Spleen (tissue), 11 donors: ENCODE results near the gene NSF. TPM values are rescaled to one million over a fixed set of nuclear protein-coding genes. Genes with fewer than 3 reads are reported as not detected.

Experiments used
- DNase-seq: peaks from one replicate; pipeline ENCODE4 v3.0.0-alpha.2; 2020
- H3K27ac ChIP-seq, 8 donors: fragments of 200-600 bp; sonication (generic) in 7 of 8; 1 replicate in 4 of 8; 2 replicates in 4 of 8; pipeline versions ENCODE4 v1.5.0 to v1.8.0; 2016 to 2021; ENCODE audit warnings: inconsistent platforms in 4 of 8, mild to moderate bottlenecking in 4 of 8, moderate library complexity in 1 of 8
- H3K27me3 ChIP-seq, 7 donors: fragments of 200-600 bp; sonication (generic) in 6 of 7; replicated peaks in 1 of 7; 1 replicate in 4 of 7; 2 replicates in 3 of 7; pipeline versions ENCODE4 v1.5.0 to v1.8.0; 2016 to 2021; ENCODE audit warnings: inconsistent platforms in 3 of 7, mild to moderate bottlenecking in 1 of 7
- H3K36me3 ChIP-seq, 6 donors: fragments of 200-600 bp; sonication (generic) in 5 of 6; 1 replicate in 4 of 6; 2 replicates in 2 of 6; pipeline versions ENCODE4 v1.5.0 to v1.8.0; 2016 to 2021; ENCODE audit warnings: inconsistent platforms in 2 of 6
- H3K4me1 ChIP-seq, 6 donors: fragments of 200-600 bp; sonication (generic) in 5 of 6; 1 replicate in 3 of 6; 2 replicates in 3 of 6; pipeline versions ENCODE4 v1.5.0 to v1.8.0; 2016 to 2021; ENCODE audit warnings: inconsistent platforms in 3 of 6
- H3K4me3 ChIP-seq, 8 donors: fragments of 200-600 bp; sonication (generic) in 7 of 8; 1 replicate in 4 of 8; 2 replicates in 4 of 8; pipeline versions ENCODE4 v1.5.0 to v1.8.0; 2016 to 2021; ENCODE audit warnings: inconsistent platforms in 4 of 8, mild to moderate bottlenecking in 4 of 8, moderate library complexity in 2 of 8
- H3K9me3 ChIP-seq, 8 donors: fragments of 200-600 bp; sonication (generic) in 7 of 8; 1 replicate in 4 of 8; 2 replicates in 4 of 8; pipeline versions ENCODE4 v1.5.0 to v1.8.0; 2016 to 2021; ENCODE audit warnings: inconsistent platforms in 4 of 8
- CTCF ChIP-seq, 11 experiments: fragments of 200-600 bp in 7 of 11; fragments of 450-650 bp in 4 of 11; sonication (generic) in 4 of 11; IDR thresholded peaks in 8 of 11; conservative IDR thresholded peaks in 3 of 11; 1 replicate in 7 of 11; 2 replicates in 4 of 11; pipeline versions ENCODE4 v1.4.0 to v1.8.0; 2016 to 2021; ENCODE audit warnings: antibody characterized with exemption in 11 of 11, inconsistent platforms in 4 of 11, mild to moderate bottlenecking in 1 of 11
- POLR2A ChIP-seq, 3 donors: fragments of 450-650 bp; IDR thresholded peaks; one replicate each; pipeline ENCODE4 v1.5.1; 2017; ENCODE audit warnings: antibody characterized with exemption in 3 of 3, mild to moderate bottlenecking in 1 of 3
- POLR2AphosphoS5 ChIP-seq, 3 donors: sonication (generic); formaldehyde crosslinking; IDR thresholded peaks; one replicate each; pipeline ENCODE4 v1.5.1; 2017; ENCODE audit warnings: antibody characterized with exemption in 3 of 3
- WGBS, 5 donors: extraction: QIAGEN DNeasy Blood & Tissue Kit in 3 of 5; methylation state at CpG; one replicate each; pipeline versions ENCODE4 v1.1.5 to v1.1.7; 2013 to 2018; 5-methylcytosine and 5-hydroxymethylcytosine counted together
- intact Hi-C: fragments of 100-400 bp; cut with DNase I; formaldehyde crosslinking; loops from one replicate; pipeline ENCODE4 v1.15.0; 2023; ENCODE audit warnings: low total_unique reads
- polyA plus RNA-seq, 3 donors: library from polyadenylated mRNA; stranded (reverse); fragments of 200-250 nt; gene quantifications; one replicate each; pipeline ENCODE4 v1.2.1, GENCODE V29; 2013
- total RNA-seq, 7 donors: library from RNA; depleted of rRNA in 3 of 7; stranded (reverse); fragments of >200 nt in 3 of 7; fragmentation: NEBNext Ultra II Directional in 4 of 7; extraction: Animal tissue kit (Norgen Biotek cat#: 25700) in 4 of 7; gene quantifications; one replicate each; pipeline versions ENCODE4 v1.1.0 to v1.2.1, GENCODE V29; 2016 to 2021
- donor health status: healthy with polysubstance abuse.
- donor health status: DM: no; HTN: no; CAD: no; lungs with moderate emphysema.
- donor health status: DM: no; HTN: no; CAD: no.
- donor health status: Bipolar disorder and iron deficiency.
- donor health status: healthy.
- donor health status: DM: no; HTN: no; CAD: no.
- donor health status: DM: yes; HTN: yes; CAD: no.

The NSF gene
- total and polyA plus RNA-seq, 10 donors, result 8.7 to 57.6 (median 42.4) TPM

GRCh38 chr17:46758614-46759013, 168.1 kb downstream of the NSF start:
- no peaks in the 10 kb centered on the region for H3K27me3 ChIP-seq
- H3K4me1 ChIP-seq, result no peaks in the 10 kb centered on the region
- no peak overlapping the region for H3K4me3 ChIP-seq
- TF ChIP-seq POLR2A (IDR thresholded peaks at IDR 0.05), result no peak
- no peak for TF ChIP-seq POLR2AphosphoS5 (IDR thresholded peaks at IDR 0.05)
- no peak for TF ChIP-seq CTCF (IDR thresholded peaks at IDR 0.05 in 8 of 11, conservative IDR thresholded peaks at IDR 0.05 in 3 of 11)
- no peaks in the 10 kb centered on the region for H3K9me3 ChIP-seq
- H3K27ac ChIP-seq, result no peak overlapping the region
- intact Hi-C loops, result no loop called here
- no peak for DNase-seq
- H3K36me3 ChIP-seq, result peaks cover 0 to 74% (median 35%) of the 10 kb centered on the region in 6 donors
- WGBS, 5 donors, result 92 to 98% (median 96%) methylated on average over 5 of the region's 5 CpGs

GRCh38 chr17:46759141-46759540, 168.7 kb downstream of the NSF start:
- DNase-seq, result no peak
- Histone ChIP-seq H3K36me3 (peaks cover 0 to 69% (median 33%) of the 10 kb centered on the region in 6 donors), H3K27me3 (no peaks in the 10 kb centered on the region), H3K9me3 (no peaks in the 10 kb centered on the region), H3K27ac (no peak overlapping the region), H3K4me1 (no peaks in the 10 kb centered on the region), H3K4me3 (no peak overlapping the region)
- TF ChIP-seq CTCF (IDR thresholded peaks at IDR 0.05 in 8 of 11, conservative IDR thresholded peaks at IDR 0.05 in 3 of 11) (no peak), POLR2A (IDR thresholded peaks at IDR 0.05) (no peak), POLR2AphosphoS5 (IDR thresholded peaks at IDR 0.05) (no peak)
- intact Hi-C loops, result no loop called here
- 92 to 98% (median 94%) methylated on average over 9 of the region's 9 CpGs for WGBS, 5 donors

- Histone ChIP-seq H3K36me3 (peaks cover 0 to 26% (median 11%) of the 10 kb centered on the region in 6 donors), H3K27me3 (peaks cover 0 to 3% (median 0%) of the 10 kb centered on the region in 7 donors), H3K27ac (no peak overlapping the region), H3K4me1 (peaks cover 0 to 11% (median 5%) of the 10 kb centered on the region in 6 donors), H3K9me3 (no peaks in the 10 kb centered on the region), H3K4me3 (no peak overlapping the region)
- TF ChIP-seq POLR2AphosphoS5 (IDR thresholded peaks at IDR 0.05), result no peak
- TF ChIP-seq CTCF (IDR thresholded peaks at IDR 0.05 in 8 of 11, conservative IDR thresholded peaks at IDR 0.05 in 3 of 11), result no peak
- TF ChIP-seq POLR2A (IDR thresholded peaks at IDR 0.05), result no peak
- DNase-seq, result no peak
- intact Hi-C loops, result no loop called here
- 78 to 85% (median 81%) methylated on average over 3 of the region's 3 CpGs for WGBS, 5 donors
Observed at GRCh38 chr17:46763416-46763815, 172.9 kb downstream of the NSF start.

- WGBS, 5 donors, result 89 to 95% (median 90%) methylated on average over 12 of the region's 12 CpGs
- no peak overlapping the region for H3K27ac ChIP-seq
- H3K36me3 ChIP-seq, result peaks cover 0 to 19% (median 7%) of the 10 kb centered on the region in 6 donors
- peaks cover 0 to 11% (median 6%) of the 10 kb centered on the region in 6 donors for H3K4me1 ChIP-seq
- H3K9me3 ChIP-seq, result no peaks in the 10 kb centered on the region
- TF ChIP-seq CTCF (IDR thresholded peaks at IDR 0.05 in 8 of 11, conservative IDR thresholded peaks at IDR 0.05 in 3 of 11) (no peak), POLR2A (IDR thresholded peaks at IDR 0.05) (no peak), POLR2AphosphoS5 (IDR thresholded peaks at IDR 0.05) (no peak)
- H3K27me3 ChIP-seq, result peaks cover 0 to 9% (median 0%) of the 10 kb centered on the region in 7 donors
- intact Hi-C loops, result no loop called here
- no peak for DNase-seq
- H3K4me3 ChIP-seq, result no peak overlapping the region
Observed at GRCh38 chr17:46764000-46764708, 173.7 kb downstream of the NSF start.
